HEK293 (cell line): ENCODE results near the gene SERPINA3.

Experiments used
- CTCF ChIA-PET: fragments of 350-600 bp; formaldehyde crosslinking; extraction: SDS; loops from one replicate; lab custom pipeline; 2021; ENCODE audit warnings: antibody characterized with exemption; lab: Yijun Ruan, JAX
- POLR2A ChIA-PET: fragments of 300-600 bp; formaldehyde crosslinking; extraction: SDS; loops from one replicate; lab custom pipeline; 2020; ENCODE audit warnings: antibody characterized with exemption, inconsistent platforms; lab: Yijun Ruan, JAX
- H3K27ac ChIP-seq: fragments of 200-500 bp; sonication (Bioruptor generic); 2 replicates; pipeline ENCODE4 v1.5.1; 2014; ENCODE audit warnings: low read depth, low read length, control low read depth, inconsistent platforms; ENCODE audit errors: extremely low read depth
- H3K36me3 ChIP-seq, 2 experiments: fragments of 200-500 bp in 1 of 2; sonication (Bioruptor generic) in 1 of 2; 1 replicate in 1 of 2; 2 replicates in 1 of 2; pipeline ENCODE4 v1.5.1; 2014 to 2017; ENCODE audit warnings: inconsistent platforms in 2 of 2, low read length in 2 of 2; ENCODE audit not compliant: control insufficient read depth in 2 of 2, insufficient read depth in 1 of 2
- H3K4me1 ChIP-seq: fragments of 200-500 bp; sonication (Bioruptor generic); 2 replicates; pipeline ENCODE4 v1.5.1; 2014; ENCODE audit warnings: mild to moderate bottlenecking, low read length, inconsistent platforms; ENCODE audit not compliant: control insufficient read depth, insufficient read depth
- H3K4me3 ChIP-seq: 2 replicates; pipeline ENCODE4 v1.5.1; 2011; ENCODE audit warnings: low read depth, mild to moderate bottlenecking, control low read depth, low read length, moderate library complexity
- H3K9me3 ChIP-seq: fragments of 200-500 bp; sonication (Bioruptor generic); 2 replicates; pipeline ENCODE4 v1.5.1; 2014; ENCODE audit warnings: low read depth, low read length, inconsistent platforms; ENCODE audit not compliant: control insufficient read depth, insufficient read depth
- BCL11B ChIP-seq: fragments of 450-650 bp; formaldehyde crosslinking; IDR thresholded peaks from 2 replicates; pipeline ENCODE4 v1.5.1; 2016; ENCODE audit warnings: low read depth, missing biosample characterization, missing genetic modification characterization
- ELK4 ChIP-seq: IDR thresholded peaks from 2 replicates; pipeline ENCODE4 v1.6.1; 2011; ENCODE audit warnings: mild to moderate bottlenecking, low read depth, low read length, borderline replicate concordance
- OVOL3 ChIP-seq: fragments of 450-650 bp; formaldehyde crosslinking; IDR thresholded peaks from 2 replicates; pipeline ENCODE4 v1.5.1; 2016; ENCODE audit warnings: missing biosample characterization, missing genetic modification characterization
- PBX3 ChIP-seq: sonication (generic); formaldehyde crosslinking; IDR thresholded peaks from 2 replicates; pipeline ENCODE4 v1.8.1; 2022; ENCODE audit warnings: mild to moderate bottlenecking, moderate library complexity, missing genetic modification reagents
- SCRT2 ChIP-seq: fragments of 450-650 bp; formaldehyde crosslinking; IDR thresholded peaks from 2 replicates; pipeline ENCODE4 v1.5.1; 2016; ENCODE audit warnings: missing biosample characterization, missing genetic modification characterization
- ZBTB17 ChIP-seq: fragments of 450-650 bp; formaldehyde crosslinking; IDR thresholded peaks from 2 replicates; pipeline ENCODE4 v1.5.1; 2016; ENCODE audit warnings: missing biosample characterization, missing genetic modification characterization
- ZBTB21 ChIP-seq: fragments of 450-650 bp; formaldehyde crosslinking; IDR thresholded peaks from 2 replicates; pipeline ENCODE4 v1.5.1; 2017; ENCODE audit warnings: missing biosample characterization, missing genetic modification characterization
- ZFP41 ChIP-seq: fragments of 450-650 bp; formaldehyde crosslinking; IDR thresholded peaks from 2 replicates; pipeline ENCODE4 v1.5.1; 2016; ENCODE audit warnings: missing biosample characterization, missing genetic modification characterization, borderline replicate concordance
- ZFP69B ChIP-seq: fragments of 450-650 bp; formaldehyde crosslinking; IDR thresholded peaks from 2 replicates; pipeline ENCODE4 v1.5.1; 2016; ENCODE audit warnings: missing biosample characterization, missing genetic modification characterization
- ZNF132 ChIP-seq: fragments of 450-650 bp; formaldehyde crosslinking; IDR thresholded peaks from 2 replicates; pipeline ENCODE4 v1.5.1; 2017; ENCODE audit warnings: missing biosample characterization, missing genetic modification characterization, borderline replicate concordance
- ZNF146 ChIP-seq: fragments of 450-650 bp; formaldehyde crosslinking; IDR thresholded peaks from 2 replicates; pipeline ENCODE4 v1.5.1; 2016; ENCODE audit warnings: missing biosample characterization, missing genetic modification characterization
- ZNF223 ChIP-seq: fragments of 450-650 bp; formaldehyde crosslinking; IDR thresholded peaks from 2 replicates; pipeline ENCODE4 v1.5.1; 2016; ENCODE audit warnings: missing biosample characterization, missing genetic modification characterization
- ZNF335 ChIP-seq: fragments of 450-650 bp; formaldehyde crosslinking; conservative IDR thresholded peaks from 2 replicates; pipeline ENCODE4 v1.5.1; 2016; ENCODE audit warnings: missing biosample characterization, missing genetic modification characterization
- ZNF350 ChIP-seq: fragments of 450-650 bp; formaldehyde crosslinking; IDR thresholded peaks from 2 replicates; pipeline ENCODE4 v1.5.0; 2017; ENCODE audit warnings: missing biosample characterization, mild to moderate bottlenecking, missing genetic modification characterization
- ZNF449 ChIP-seq: fragments of 450-650 bp; formaldehyde crosslinking; IDR thresholded peaks from 2 replicates; pipeline ENCODE4 v1.5.1; 2017; ENCODE audit warnings: missing biosample characterization, mild to moderate bottlenecking, missing genetic modification characterization, moderate library complexity
- ZNF48 ChIP-seq: fragments of 450-650 bp; formaldehyde crosslinking; IDR thresholded peaks from 2 replicates; pipeline ENCODE4 v1.5.1; 2016; ENCODE audit warnings: missing biosample characterization, missing genetic modification characterization
- ZNF596 ChIP-seq: fragments of 450-650 bp; IDR thresholded peaks from 2 replicates; pipeline ENCODE4 v1.5.0; 2018; ENCODE audit warnings: missing biosample characterization, mild to moderate bottlenecking, missing genetic modification characterization, moderate library complexity
- ZNF610 ChIP-seq: fragments of 450-650 bp; formaldehyde crosslinking; IDR thresholded peaks from 2 replicates; pipeline ENCODE4 v1.5.1; 2016; ENCODE audit warnings: missing biosample characterization, missing genetic modification characterization, borderline replicate concordance
- ZNF660 ChIP-seq: fragments of 450-650 bp; IDR thresholded peaks from 2 replicates; pipeline ENCODE4 v1.5.1; 2018; ENCODE audit warnings: missing biosample characterization, mild to moderate bottlenecking, missing genetic modification characterization
- ZNF670 ChIP-seq: fragments of 450-650 bp; formaldehyde crosslinking; IDR thresholded peaks from 2 replicates; pipeline ENCODE4 v1.5.1; 2016; ENCODE audit warnings: missing biosample characterization, missing genetic modification characterization, low read depth
- ZNF707 ChIP-seq: fragments of 450-650 bp; formaldehyde crosslinking; IDR thresholded peaks from 2 replicates; pipeline ENCODE4 v1.5.1; 2016; ENCODE audit warnings: missing biosample characterization, missing genetic modification characterization
- ZNF837 ChIP-seq: fragments of 450-650 bp; formaldehyde crosslinking; IDR thresholded peaks from 2 replicates; pipeline ENCODE4 v1.5.1; 2016; ENCODE audit warnings: missing biosample characterization, missing genetic modification characterization
- ZNF843 ChIP-seq: fragments of 450-650 bp; formaldehyde crosslinking; IDR thresholded peaks from 2 replicates; pipeline ENCODE4 v1.5.1; 2016; ENCODE audit warnings: missing biosample characterization, missing genetic modification characterization
- TF ChIP-seq, protein P1 (sequence below): fragments of 450-650 bp; formaldehyde crosslinking; IDR thresholded peaks from 2 replicates; pipeline ENCODE4 v1.5.1; 2016; ENCODE audit warnings: missing biosample characterization, missing genetic modification characterization
- TF ChIP-seq, protein P2 (sequence below): fragments of 450-650 bp; formaldehyde crosslinking; IDR thresholded peaks from 2 replicates; pipeline ENCODE4 v1.5.0; 2017; ENCODE audit warnings: missing biosample characterization, missing genetic modification characterization, borderline replicate concordance

Gene SERPINA3

GRCh38 chr14:94601884-94602391 is 10.3 kb upstream of the SERPINA3 start (continued):
- no peak for TF ChIP-seq ZNF843 (tag by site-specific recombination)

- ChIA-PET CTCF (no interaction called here), POLR2A (no interaction called here)
- Histone ChIP-seq H3K27ac (no peak overlapping the region), H3K4me3 (no peak overlapping the region), H3K4me1 (no peaks in the 10 kb centered on the region; the same call in 1 of the 2 replicates), H3K9me3 (no peaks in the 10 kb centered on the region), H3K36me3 (no peaks in the 10 kb centered on the region)
- TF ChIP-seq ZNF146 (tag by site-specific recombination) (no peak), ZNF670 (tag by site-specific recombination) (no peak), ZBTB21 (tag by site-specific recombination) (no peak), ZNF132 (tag by site-specific recombination) (no peak), ZNF350 (tag by site-specific recombination) (no peak), ZBTB17 (tag by site-specific recombination) (no peak), ZNF837 (tag by site-specific recombination) (no peak), ZNF707 (tag by site-specific recombination) (no peak), PBX3 (no peak), ZNF596 (tag by site-specific recombination) (no peak), ELK4 (no peak), ZNF335 (tag by site-specific recombination) (no peak), BCL11B (no peak), ZNF449 (tag by site-specific recombination) (no peak), ZFP69B (tag by site-specific recombination) (no peak), ZFP41 (tag by site-specific recombination) (no peak), ZNF660 (tag by site-specific recombination) (no peak), ZNF223 (tag by site-specific recombination) (no peak)
- TF ChIP-seq, protein P1, sequence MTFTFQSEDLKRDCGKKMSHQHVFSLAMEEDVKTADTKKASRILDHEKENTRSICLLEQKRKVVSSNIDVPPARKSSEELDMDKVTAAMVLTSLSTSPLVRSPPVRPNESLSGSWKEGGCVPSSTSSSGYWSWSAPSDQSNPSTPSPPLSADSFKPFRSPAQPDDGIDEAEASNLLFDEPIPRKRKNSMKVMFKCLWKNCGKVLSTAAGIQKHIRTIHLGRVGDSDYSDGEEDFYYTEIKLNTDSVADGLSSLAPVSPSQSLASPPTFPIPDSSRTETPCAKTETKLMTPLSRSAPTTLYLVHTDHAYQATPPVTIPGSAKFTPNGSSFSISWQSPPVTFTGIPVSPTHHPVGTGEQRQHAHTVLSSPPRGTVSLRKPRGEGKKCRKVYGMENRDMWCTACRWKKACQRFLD (tag by site-specific recombination), result no peak
Measured at GRCh38 chr14:94602722-94603121, 9.5 kb upstream of the SERPINA3 start.

DNA sequence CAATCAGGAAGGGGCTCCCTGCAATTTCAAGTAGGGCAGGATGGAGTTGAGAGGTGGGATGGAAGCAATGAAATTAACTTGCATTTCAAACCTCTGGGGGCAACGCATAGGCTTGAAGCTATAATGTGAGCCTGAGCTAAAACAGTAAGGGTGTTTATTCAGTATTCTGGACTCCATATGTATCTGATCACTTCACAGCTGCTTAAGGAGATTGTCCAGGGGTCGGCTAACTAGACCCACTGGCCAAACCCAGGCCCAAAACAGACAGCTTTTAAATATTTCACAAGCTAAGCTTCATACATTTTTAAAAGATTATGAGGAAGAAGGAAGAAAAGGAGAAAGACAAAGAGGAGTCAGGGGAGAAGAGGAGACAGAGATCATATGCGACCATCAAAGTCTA is 6.8 kb upstream of the SERPINA3 start:
- no peaks in the 10 kb centered on the region for H3K9me3 ChIP-seq
- ChIA-PET CTCF (no interaction called here), POLR2A (no interaction called here)
- no peak overlapping the region for H3K27ac ChIP-seq
- TF ChIP-seq ZFP69B (tag by site-specific recombination) (no peak), SCRT2 (no peak), ZNF610 (no peak), ZNF48 (tag by site-specific recombination) (no peak), OVOL3 (tag by site-specific recombination) (no peak)
- TF ChIP-seq, protein P2, sequence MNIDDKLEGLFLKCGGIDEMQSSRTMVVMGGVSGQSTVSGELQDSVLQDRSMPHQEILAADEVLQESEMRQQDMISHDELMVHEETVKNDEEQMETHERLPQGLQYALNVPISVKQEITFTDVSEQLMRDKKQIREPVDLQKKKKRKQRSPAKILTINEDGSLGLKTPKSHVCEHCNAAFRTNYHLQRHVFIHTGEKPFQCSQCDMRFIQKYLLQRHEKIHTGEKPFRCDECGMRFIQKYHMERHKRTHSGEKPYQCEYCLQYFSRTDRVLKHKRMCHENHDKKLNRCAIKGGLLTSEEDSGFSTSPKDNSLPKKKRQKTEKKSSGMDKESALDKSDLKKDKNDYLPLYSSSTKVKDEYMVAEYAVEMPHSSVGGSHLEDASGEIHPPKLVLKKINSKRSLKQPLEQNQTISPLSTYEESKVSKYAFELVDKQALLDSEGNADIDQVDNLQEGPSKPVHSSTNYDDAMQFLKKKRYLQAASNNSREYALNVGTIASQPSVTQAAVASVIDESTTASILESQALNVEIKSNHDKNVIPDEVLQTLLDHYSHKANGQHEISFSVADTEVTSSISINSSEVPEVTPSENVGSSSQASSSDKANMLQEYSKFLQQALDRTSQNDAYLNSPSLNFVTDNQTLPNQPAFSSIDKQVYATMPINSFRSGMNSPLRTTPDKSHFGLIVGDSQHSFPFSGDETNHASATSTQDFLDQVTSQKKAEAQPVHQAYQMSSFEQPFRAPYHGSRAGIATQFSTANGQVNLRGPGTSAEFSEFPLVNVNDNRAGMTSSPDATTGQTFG (tag by site-specific recombination), result no peak
- H3K4me3 ChIP-seq, result no peak overlapping the region
- H3K4me1 ChIP-seq, result no peaks in the 10 kb centered on the region
- H3K36me3 ChIP-seq, result no peaks in the 10 kb centered on the region
